C4-2B (cell line): ENCODE results near the gene APP.

Experiments used
- CTCF ChIP-seq: fragments of 450-650 bp; conservative IDR thresholded peaks from 2 replicates; pipeline ENCODE4 v1.5.1; 2017; ENCODE audit warnings: mild to moderate bottlenecking
- ZFX ChIP-seq: fragments of 450-650 bp; IDR thresholded peaks from 2 replicates; pipeline ENCODE4 v1.6.1; 2017

GRCh38 chr21:26130249-26130881, 40.2 kb downstream of the APP start:
- TF ChIP-seq CTCF, result no peak
- no peak for TF ChIP-seq ZFX
